VCaP (cell line): ENCODE results near the gene WSB2.

Source experiments
- H3K27ac ChIP-seq: fragments of 450-650 bp; 2 replicates; pipeline ENCODE4 v1.5.1; 2017
- TF ChIP-seq, protein P1 (sequence below): fragments of 450-650 bp; conservative IDR thresholded peaks from 2 replicates; pipeline ENCODE4 v1.5.1; 2017; ENCODE audit warnings: mild to moderate bottlenecking, moderate library complexity

Gene WSB2

GRCh38 chr12:118042091-118042490, 18.9 kb downstream of the WSB2 start:
- TF ChIP-seq, protein P1, sequence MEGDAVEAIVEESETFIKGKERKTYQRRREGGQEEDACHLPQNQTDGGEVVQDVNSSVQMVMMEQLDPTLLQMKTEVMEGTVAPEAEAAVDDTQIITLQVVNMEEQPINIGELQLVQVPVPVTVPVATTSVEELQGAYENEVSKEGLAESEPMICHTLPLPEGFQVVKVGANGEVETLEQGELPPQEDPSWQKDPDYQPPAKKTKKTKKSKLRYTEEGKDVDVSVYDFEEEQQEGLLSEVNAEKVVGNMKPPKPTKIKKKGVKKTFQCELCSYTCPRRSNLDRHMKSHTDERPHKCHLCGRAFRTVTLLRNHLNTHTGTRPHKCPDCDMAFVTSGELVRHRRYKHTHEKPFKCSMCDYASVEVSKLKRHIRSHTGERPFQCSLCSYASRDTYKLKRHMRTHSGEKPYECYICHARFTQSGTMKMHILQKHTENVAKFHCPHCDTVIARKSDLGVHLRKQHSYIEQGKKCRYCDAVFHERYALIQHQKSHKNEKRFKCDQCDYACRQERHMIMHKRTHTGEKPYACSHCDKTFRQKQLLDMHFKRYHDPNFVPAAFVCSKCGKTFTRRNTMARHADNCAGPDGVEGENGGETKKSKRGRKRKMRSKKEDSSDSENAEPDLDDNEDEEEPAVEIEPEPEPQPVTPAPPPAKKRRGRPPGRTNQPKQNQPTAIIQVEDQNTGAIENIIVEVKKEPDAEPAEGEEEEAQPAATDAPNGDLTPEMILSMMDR: no peak

GRCh38 chr12:118038137-118038536, 22.8 kb downstream of the WSB2 start:
- H3K27ac ChIP-seq: no peak overlapping the region
- TF ChIP-seq, protein P1: no peak

More at GRCh38 chr12:118042091-118042490, 18.9 kb downstream of the WSB2 start:
- no peak overlapping the region for H3K27ac ChIP-seq

DNA sequence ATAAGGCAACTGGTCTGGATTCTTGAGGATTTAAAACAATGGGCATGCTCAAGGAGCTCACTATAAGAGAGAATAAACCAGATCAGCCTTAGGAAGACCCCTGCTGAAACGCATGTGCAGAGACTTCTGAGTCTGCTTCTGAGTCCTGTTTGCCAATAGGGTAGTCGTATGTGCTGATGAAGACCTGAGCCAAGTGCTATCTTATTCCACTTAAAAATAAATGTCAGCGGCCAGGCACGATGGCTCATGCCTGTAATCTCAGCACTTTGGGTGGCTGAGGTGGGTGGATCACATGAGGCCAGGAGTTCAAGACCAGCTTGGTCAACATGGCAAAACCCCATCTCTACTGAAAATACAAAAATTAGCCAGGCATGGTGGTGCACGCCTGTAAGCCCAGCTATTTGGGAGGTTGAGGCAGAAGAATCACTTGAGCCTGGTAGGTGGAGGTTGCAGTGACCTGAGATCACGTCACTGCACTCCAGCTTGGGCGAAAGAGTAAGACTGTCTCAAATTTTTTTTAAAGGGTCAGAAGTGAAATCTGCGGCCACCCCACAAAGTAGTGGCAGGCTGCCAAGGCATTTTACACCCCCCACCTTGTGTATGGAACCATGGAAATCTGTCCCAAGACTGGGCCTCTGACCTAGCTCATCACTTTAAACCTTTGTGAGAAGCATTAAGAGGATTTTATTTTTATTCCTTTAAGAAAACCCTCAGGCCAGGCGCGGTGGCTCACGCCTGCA, 24.1 kb downstream of the WSB2 start:
- TF ChIP-seq, protein P1: no peak

GRCh38 chr12:118035190-118036041, 25.6 kb downstream of the WSB2 start:
- TF ChIP-seq, protein P1: 0 out of 2 replicates have a peak, but pooled peaks have one; percentile 14
- no peak overlapping the region for H3K27ac ChIP-seq

More for the DNA sequence above, 24.1 kb downstream of the WSB2 start:
- no peak overlapping the region for H3K27ac ChIP-seq

- H3K27ac ChIP-seq: no peak overlapping the region
Measured at GRCh38 chr12:118034429-118035189, 26.4 kb downstream of the WSB2 start.

DNA sequence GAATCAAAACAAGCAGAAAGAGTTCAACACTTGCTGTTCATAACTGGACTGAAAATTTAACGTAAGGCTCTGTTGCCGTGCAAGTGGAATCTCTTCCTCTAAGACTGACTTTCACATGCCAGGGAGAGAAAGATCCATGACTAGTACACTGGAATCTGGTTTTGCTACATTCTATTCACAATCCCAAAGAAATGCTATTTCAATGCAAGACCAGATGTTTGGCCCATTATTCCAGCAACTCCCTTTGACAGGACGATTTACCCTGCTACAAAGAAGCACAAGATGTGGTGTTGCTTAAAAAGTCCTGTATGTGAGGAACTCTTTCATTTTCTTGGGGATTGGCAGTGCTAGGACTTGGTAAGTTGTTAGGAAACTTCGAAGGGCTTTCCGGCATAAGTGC, 27.1 kb downstream of the WSB2 start:
- H3K27ac ChIP-seq: no peak overlapping the region
- TF ChIP-seq, protein P1: no peak

More at GRCh38 chr12:118034429-118035189, 26.4 kb downstream of the WSB2 start:
- TF ChIP-seq, protein P1: peak; percentile 69
